ACHN (cell line): ENCODE data around the gene PRMT1.
"Not testable (repeated sequence)": the region's sequence is repeated elsewhere in the genome, so short reads cannot be mapped to it uniquely, and the experiment has no call there.

Experiments
- DNase-seq: peaks from one replicate; pipeline ENCODE4 v3.0.0-alpha.2; 2015
- in situ Hi-C: cut with HindIII; loops from 2 replicates; pipeline ENCODE4 v1.10.0; 2017; ENCODE audit warnings: low sequenced_read_pairs, low pct_ligation_motif_present, low pct_unique_long_range_greater_than_20kb

PRMT1 gene

DNA sequence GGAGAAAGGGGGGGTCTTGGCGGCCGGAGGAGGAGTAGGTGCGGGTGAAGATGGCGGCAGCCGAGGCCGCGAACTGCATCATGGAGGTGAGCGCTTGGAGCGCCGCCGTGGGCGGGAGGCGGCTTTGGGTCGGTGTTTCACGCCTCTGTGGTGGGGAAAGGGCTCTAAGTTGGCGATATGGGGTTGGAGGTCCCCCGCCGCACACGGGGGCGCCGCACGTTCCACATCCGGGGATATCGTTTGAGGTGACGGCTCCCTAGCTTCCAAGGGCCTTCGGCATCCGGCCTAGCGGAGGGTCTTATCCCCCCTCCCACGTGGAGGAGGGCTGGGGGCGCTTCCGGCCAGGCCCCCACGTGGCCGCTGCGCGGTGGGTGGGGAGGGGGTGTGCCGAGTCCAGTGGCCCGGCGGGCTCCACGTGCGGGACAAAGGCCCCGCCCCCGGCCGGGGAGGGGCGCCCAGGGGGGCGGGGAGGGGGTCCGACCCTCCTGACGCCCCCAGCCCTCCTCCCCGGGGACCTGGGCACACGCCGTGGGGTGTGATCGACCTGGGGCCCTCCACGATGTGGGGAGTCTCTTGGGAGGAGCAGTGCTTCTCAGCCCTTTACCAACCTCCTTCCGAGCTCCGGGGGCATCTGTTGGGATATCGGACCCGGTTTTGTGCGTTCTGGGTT lies at the start of gene PRMT1:
Gene PRMT1 (plus strand): TSS at position 41 of the 670 bp plus-strand sequence. CDS start 10 bp downstream, at position 51.
- DNase-seq: peak; percentile 44

DNA sequence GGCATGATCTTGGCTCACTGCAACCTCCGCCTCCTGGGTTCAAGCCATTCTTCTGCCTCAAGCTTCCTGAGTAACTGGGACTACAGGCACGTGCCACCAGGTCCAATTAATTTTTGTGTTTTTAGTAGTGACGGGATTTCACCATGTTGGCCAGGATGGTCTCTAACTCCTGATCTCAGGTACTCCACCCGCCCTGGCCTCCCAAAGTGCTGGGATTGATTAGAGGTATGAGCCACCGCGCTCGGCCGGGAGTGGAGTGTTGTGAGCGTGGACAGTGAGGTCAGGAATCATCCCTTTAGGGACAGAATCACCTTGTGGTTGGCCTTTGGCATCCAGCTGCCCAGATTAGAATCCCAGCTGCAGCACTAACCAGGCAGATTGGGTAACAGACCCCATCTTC lies 47.4 kb upstream of the PRMT1 start:
- DNase-seq: no peak
- in situ Hi-C loops: no loop called here

More for the DNA sequence above, at the start of gene PRMT1:
- in situ Hi-C loops: no loop called here

DNA sequence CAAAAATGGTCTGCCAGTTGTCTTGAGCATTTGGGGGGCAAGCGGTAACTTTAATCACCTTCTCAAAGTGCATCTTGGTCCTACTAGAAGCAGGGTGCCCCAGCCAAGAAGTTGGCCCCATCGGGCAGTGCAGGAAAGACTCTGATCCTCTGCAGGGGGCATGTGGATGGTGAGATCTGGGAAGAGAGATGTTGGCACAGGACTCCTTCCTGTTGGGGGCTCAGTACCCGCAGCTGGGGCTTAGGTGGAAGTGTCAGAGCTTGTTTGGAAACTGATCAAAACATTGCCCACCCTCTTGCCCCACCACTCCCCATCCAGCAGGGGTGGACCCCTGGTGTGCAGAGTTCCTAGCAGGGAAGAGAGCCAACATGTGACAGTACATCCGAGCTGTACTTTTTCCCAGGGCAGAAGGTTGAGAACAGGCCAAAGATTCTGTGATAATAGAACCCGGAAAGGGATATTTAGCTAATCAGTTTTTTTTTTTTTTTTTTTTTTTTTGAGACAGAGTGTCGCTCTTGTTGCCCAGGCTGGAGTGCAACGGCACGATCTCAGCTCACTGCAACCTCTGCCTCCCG lies 46.0 kb upstream of the PRMT1 start:
- DNase-seq: no peak
- in situ Hi-C loops: no loop called here

DNA sequence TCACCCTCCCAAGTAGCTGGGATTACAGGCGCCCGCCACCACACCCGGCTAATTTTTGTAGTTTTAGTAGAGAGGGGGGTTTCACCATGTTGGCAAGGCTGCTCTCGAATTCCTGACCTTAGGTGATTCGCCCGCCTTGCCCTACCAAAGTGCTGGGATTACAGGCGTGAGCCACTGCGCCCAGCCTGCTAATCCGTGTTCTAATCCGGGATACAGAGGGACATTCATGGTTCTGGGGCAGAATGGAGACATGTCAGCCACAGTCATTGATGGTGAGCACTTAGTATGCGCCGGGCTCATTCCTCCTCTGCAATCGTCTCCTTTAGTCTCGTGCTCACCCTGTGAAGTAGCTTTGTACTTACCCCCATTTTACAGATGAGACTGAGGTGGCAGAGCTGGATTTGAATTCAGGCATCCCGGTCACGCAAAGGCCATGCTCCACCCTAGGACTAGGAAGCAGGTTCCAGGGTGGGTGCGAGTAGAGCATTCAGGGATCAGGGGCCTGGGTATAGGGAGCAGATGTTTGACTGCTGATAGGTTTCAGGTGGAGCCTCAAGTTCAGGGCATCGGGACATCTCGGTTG lies 45.4 kb upstream of the PRMT1 start:
- in situ Hi-C loops: no loop called here
- no peak for DNase-seq

DNA sequence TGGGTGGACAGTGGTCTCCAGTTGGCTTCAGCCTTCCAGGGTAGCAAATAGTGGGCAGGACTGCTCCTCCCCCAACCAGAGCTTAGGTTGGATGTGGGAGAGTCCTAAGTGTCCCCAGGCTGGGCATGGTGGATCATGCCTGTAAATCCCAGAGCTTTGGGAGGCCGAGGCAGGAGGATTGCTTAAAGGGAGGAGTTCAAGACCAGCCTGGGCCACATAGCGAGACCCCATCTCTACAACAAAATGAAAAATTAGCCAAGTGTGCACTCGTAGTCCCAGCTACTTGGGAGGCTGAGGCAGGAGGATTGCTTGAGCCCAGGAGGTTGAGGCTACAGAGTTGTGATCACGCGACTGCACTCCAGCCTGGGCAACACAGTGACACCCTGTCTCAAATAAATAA lies 44.5 kb upstream of the PRMT1 start:
- DNase-seq: no peak
- in situ Hi-C loops: no loop called here

DNA sequence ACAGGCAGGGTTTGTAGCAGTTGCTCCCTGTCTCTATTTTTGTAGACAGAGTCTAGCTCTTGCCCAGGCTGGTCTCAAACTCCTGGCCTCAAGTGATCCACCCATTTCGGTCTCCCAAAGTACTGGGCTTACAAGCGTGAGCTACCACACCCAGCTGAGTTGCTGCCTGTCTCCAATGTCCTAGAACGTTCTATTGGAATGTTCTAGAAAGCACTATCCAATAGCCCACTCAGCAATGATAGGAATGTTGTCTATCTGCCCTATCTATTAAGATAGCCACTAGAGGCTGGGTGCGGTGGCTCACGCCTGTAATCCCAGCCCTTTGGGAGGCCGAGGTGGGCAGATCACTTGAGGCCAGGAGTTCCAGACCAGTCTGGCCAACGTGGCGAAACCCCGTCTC lies 43.8 kb upstream of the PRMT1 start:
- in situ Hi-C loops, DNase-seq: not testable (repeated sequence)

DNA sequence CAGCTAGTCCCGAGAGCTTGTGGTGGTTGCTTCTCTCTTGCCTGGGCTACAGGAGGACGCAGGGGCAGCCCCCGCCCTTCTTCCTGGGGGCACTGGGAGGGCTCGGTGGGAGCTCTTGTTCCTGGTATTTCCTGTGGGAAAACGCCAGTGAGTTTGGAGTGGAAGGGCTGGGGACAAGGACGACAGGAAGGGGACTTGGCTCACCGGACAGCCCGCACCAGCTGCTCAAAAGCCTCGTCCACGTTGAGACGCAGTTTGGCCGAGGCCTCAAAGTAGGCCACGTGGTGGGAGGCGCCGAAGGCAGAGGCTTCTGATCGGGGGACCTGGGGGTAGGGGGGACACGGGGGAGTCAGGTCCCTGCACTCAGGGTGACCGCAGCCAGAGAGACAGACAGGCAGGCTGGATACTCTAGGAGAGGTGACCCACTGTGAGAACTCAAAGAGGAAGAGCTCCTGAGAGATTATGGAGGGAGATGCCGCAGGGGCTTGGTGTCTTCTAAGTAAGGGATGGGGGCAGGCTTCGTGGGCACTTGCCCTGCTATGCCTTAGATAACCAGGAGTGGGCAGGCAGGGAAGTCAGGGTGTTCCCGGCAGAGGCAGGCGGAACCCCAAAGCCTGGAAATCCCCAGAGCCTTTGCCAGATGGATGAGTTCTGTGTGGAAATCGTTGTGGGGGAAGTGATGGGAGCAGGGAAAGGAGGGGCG lies 41.4 kb upstream of the PRMT1 start:
- in situ Hi-C loops: no loop called here
- peak; percentile 8 for DNase-seq

DNA sequence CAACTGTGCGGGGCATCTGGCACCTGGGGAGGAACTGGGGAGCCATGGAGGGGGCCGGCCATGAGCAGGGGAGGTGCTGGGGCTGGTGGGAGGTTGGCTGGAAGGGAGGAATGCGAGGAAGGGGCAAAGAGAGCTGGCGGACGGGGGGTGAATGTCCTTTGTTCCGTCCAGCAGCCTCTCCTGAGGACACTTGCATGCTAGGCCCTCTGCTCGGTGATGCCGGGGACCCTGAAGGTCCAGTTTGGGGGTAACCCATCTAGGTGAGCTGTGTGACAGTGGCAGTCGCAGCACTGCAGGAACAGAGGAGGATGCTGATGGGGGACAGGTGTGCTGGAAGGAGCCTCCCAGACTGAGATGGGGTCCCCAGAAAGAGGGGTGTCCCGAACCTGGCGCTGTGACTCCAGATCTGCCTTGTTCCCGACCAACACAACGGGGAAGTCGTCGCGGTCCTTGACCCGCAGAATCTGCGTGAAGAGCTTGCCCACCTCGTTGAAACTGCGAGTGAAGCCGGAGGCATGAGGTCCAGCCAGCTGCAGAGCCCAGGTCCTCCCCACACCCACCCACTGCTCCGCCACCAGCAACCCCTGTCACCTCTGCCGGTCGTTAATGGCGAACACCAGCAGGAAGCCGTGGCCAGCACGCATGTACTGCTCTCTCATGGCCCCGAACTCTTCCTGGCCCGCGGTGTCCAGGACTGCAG lies 40.7 kb upstream of the PRMT1 start:
- in situ Hi-C loops: no loop called here
- no peak for DNase-seq

DNA sequence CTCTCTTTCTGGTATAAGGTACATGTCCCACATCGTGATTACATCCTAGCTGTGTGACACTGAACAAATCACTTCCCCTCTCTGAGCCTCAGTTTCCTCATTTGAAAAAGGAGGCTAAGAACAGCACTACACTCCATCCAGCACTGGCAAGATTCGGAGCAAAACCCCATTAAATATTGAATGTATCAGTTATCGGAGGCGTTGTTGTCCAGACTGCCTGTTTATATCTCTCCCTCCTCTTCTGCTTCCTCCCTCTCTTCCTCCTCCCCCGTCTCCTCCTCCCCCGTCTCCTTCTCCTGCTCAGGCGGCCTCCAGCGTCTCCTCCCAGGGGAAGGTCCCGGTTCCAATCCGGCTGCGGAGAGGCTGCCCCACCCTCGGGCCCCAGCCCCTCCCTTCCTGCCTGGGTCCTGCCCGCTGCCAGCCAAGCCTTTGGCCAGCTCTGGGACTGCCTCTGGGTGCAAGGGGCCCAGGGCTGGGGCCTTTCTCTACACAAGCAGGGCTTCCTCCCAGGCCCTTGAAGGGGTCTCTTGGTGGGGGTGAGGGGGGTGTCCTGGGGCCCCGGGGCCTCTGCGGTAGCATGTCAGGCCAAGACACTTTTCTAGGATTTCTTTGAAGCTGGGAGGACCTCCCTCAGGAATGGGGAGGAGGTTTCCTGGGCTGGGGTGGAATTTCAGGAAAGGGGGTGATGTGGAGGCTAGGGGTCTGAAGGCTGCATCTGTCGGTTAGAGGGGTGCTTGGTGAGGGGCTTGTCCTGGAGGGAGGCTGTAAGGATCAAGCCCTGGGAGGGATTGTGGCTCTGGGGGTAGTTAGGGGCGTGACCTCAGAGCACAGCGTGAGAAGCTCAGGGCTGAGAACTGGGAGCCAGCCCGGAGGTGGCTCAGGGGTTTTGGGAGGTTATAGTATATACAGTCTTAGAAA lies 39.0 kb upstream of the PRMT1 start:
- in situ Hi-C loops: no loop called here
- peak; percentile 77 for DNase-seq

DNA sequence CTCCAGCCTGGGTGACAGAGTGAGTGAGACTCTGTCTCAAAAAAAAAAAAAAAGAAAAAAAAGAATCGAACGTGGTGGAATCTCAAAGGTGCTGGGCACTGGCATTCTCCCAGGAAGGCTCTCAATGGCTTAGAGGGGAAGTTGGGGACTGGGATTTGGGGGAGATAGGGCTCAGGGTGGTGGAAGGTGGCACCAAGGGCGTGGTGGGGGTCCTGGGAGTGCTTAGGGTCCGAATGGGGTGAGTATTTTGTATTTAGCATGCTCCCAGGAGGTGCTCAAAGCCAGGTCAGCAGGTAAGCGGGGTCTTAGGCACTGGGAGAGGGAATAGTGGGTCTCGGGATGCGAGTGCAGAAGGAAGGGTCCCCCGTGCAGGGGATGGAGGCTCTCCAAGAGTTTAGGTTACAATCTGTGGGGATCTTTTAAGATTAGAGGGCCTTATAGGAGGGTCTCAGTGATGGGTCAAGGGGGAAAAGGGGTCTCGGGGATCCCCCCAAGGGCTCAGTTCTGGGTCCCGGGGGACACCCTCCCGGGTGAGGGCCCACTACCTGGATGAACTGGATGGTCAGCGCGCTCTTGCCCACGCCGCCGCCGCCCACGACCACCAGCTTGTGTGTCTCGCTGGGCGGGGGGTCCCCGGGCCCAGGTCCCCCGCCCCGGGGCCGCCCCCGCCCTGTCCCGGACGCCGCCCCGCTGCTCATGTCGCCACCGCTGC lies 37.5 kb upstream of the PRMT1 start:
- in situ Hi-C loops: no loop called here
- peak; percentile 20 for DNase-seq

DNA sequence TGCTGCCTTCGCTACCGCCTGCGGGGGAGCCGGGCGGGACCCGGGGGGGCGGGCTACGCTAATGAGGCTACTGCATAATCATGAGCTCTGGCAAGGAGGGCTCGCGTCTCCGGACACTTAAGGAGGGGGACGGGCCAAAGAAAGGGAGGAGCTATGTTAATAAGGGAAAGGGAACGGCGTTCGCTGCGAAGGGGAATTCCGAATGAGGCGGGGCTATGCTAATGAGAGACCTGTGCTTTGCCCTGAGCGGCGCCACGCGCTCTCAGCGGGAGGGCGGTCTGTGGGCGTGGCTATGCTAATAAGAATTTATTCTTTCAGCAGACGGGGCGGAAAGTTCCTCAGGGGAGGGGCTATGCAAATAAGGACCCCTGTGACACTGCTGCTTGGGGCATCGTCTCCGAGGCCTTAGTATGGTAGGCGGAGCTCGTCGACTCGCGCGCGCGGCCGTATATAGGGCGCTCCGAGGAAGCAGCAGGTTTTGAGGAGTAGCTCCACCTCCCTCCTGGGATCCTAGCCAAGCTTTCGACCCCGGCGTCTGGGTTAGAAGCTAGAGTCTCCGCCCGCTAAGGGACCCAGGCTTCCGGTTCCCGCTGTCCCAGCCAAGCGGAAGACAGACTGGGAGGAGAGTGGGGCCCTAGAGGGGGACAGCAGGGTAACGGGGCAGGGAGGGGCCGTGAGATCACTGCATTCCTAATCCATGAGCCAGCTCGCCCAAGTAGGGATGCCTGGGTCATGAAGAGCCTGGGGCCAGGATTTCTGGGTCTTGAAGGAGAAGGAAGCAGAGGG lies 36.8 kb upstream of the PRMT1 start, which contains the start of gene RRAS:
Gene RRAS (minus strand): TSS at position 31 of the 786 bp plus-strand sequence. CDS start 45 bp downstream, outside the sequence.
- peak; percentile 99 for DNase-seq
- in situ Hi-C loops: no loop called here

DNA sequence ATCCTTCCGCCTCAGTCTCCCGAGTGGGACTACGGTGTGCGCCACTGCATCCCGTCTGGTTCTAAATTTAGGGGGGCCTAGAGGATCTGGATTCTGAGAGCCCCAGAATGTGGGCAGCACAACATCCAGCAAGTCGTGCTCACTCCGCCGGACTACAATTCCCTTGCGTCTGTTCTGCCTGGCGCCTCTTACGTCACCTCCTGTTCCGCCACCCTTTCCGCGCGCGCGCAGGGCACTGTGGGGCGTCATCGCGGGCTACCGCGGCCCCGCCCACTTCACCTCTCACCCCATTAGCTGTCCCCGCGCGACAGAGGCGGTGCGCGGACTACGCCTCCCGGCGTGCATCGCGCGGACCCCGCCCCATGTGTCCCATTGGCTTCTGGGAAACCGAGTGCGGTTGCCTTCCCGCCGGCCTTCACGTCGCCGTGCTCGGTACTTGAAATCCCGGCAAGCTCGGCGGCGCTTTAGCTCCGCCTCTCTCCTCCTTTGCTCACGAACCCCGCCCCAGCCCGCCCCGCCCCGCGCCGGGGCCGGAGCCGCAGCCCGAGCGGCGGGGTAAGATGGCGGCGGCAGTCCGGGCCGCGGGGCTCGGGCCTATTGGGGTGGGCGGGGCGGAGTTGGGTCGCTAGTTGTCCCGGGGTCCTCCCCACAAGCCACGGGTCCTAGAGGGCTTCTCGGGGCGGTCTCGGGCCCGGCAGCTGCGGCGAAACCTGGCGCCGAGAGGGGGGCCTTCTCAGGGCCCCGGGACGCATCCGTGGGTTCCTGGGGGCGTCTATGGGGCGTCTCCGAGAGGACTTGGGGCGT lies 35.2 kb upstream of the PRMT1 start, which contains the start of gene SCAF1:
Gene SCAF1 (plus strand): TSS at position 522 of the 804 bp plus-strand sequence. CDS start 2,818 bp downstream, outside the sequence.
- in situ Hi-C loops: no loop called here
- DNase-seq: peak; percentile 97

DNA sequence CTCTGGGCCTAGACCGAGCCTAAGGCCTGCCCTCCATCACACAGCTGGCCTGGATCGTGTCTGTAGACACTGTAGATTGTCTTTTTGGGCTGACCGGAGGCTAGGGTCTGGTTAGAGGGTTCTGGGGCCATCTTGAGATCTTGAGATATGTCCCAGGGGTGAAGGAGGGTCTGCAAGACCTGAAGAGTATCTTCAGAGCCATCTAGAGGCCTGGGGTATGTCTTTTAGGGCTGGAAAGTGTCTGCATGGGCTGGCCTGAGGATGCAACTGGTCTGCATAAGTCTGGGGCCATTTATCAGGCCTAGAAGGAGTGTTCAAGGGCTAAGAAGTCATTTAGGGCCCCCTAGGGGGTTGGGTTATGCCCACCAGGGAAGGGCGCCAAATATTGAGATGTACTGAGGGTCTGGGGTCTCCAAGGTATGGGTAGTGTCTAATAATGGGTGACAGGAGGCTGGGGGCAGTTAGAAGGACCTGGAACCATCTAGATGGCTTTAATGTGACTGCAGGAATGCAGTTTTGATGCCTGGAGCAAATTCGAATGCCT lies 34.5 kb upstream of the PRMT1 start:
- DNase-seq: no peak
- in situ Hi-C loops: no loop called here

DNA sequence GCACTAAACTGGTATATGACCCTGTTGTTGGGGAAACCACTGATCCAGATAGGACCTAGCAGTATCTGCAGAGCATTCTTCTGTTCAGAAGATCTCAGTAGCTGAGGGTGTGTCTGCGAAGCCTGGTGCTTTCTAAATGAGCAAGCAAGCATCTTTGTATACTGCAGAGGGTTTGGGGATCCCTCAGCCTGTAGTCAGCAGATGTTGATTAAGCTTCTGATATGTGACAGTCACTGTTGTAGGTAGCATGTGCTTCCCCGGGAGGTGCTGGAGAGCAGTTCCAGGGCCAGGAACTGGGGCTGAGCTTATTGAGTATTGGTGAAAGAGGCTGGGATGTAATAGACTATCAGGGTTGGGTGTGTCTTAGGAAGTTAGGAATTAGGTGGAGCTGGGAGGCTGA lies 33.6 kb upstream of the PRMT1 start:
- in situ Hi-C loops: no loop called here

DNA sequence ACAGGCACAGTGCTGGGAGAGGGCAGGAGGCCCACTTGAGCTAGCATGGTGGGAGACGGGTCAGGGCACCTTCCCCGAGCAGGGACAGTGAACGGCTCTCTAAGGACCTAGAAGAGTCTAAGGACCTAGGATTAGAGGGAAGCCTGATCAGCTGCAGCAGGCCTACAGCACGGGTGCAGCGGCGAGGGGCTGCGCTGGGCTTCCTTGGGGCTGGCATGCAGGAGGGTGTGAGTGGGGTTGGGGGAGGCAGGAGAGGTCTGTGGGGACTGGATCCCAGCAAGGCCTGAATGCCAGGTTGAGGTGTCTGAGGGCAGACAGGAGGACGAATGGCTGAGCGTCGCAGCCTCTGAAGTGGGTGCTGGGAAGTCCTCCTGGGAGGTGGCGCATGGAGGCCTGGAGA lies 31.5 kb upstream of the PRMT1 start:
- in situ Hi-C loops: no loop called here
- no peak for DNase-seq

More for the DNA sequence above, 33.6 kb upstream of the PRMT1 start:
- DNase-seq: no peak
